Measurements from ENCODE around the gene TNS4. TPM values are rescaled to one million over a fixed set of nuclear protein-coding genes. Genes with fewer than 3 reads are reported as not detected.
"Not testable (repeated sequence)": the region's sequence is repeated elsewhere in the genome, so short reads cannot be mapped to it uniquely, and the experiment has no call there.

TNS4 gene
- total and polyA plus RNA-seq, 7 donors = 0.04 to 0.06 TPM; not detected in 5

DNA sequence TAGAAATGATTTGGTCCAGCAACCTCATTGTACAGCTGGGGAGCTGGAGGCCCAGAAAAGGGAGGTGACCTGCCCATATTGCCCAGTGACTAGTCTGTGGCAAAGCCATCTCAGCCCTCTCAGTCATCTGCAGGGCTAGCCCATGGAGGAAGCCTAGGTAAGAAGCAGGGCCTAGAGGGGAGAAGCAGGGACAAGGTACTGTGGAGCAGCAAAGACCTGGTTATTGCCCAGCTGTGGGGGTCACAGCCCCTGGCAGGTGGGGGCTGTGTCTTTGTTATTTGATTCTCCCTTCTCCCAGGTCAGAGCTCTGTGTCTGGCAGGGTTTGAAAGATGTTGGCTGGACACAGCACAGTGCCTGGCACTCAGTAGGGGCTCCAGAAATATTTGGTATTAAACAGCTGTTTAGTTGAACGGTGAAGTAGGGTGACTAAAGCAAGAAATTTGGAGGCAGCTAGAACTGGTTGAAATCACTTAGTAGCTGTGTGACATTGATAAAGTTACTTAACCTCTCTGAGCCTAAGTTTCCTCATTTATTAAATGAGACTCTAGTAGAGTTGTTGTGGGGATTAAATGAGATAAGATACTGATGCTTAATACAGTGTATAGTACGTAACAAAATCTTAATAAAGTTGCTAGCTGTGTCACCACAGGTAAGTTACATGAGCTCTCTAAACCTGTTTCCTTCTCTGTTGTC, 46.5 kb upstream of the TNS4 start:
- Histone ChIP-seq H3K36me3 (ENCODE audit: insufficient read depth in 1 of 2, low read depth in 1 of 2) (no peaks in the 10 kb centered on the region), H3K9me3 (no peaks in the 10 kb centered on the region), H3K4me1 (peaks cover 47% of the 10 kb centered on the region), H3K4me3 (no peak overlapping the region), H3K27me3 (ENCODE audit: insufficient read depth in 3 of 3, low read length in 2 of 3) (no peaks in the 10 kb centered on the region), H3K27ac (peak overlapping the region; percentile 69)
- TF ChIP-seq, protein P1, sequence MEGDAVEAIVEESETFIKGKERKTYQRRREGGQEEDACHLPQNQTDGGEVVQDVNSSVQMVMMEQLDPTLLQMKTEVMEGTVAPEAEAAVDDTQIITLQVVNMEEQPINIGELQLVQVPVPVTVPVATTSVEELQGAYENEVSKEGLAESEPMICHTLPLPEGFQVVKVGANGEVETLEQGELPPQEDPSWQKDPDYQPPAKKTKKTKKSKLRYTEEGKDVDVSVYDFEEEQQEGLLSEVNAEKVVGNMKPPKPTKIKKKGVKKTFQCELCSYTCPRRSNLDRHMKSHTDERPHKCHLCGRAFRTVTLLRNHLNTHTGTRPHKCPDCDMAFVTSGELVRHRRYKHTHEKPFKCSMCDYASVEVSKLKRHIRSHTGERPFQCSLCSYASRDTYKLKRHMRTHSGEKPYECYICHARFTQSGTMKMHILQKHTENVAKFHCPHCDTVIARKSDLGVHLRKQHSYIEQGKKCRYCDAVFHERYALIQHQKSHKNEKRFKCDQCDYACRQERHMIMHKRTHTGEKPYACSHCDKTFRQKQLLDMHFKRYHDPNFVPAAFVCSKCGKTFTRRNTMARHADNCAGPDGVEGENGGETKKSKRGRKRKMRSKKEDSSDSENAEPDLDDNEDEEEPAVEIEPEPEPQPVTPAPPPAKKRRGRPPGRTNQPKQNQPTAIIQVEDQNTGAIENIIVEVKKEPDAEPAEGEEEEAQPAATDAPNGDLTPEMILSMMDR (IDR thresholded peaks at IDR 0.05) = no peak
- whole genome bisulfite sequencing, 3 donors = 66 to 75% (median 70%) methylated on average over 2 of the region's 2 CpGs
- ATAC-seq (no peak), DNase-seq (no peak)
- intact Hi-C loops (cut with DNase I) = no loop called here

DNA sequence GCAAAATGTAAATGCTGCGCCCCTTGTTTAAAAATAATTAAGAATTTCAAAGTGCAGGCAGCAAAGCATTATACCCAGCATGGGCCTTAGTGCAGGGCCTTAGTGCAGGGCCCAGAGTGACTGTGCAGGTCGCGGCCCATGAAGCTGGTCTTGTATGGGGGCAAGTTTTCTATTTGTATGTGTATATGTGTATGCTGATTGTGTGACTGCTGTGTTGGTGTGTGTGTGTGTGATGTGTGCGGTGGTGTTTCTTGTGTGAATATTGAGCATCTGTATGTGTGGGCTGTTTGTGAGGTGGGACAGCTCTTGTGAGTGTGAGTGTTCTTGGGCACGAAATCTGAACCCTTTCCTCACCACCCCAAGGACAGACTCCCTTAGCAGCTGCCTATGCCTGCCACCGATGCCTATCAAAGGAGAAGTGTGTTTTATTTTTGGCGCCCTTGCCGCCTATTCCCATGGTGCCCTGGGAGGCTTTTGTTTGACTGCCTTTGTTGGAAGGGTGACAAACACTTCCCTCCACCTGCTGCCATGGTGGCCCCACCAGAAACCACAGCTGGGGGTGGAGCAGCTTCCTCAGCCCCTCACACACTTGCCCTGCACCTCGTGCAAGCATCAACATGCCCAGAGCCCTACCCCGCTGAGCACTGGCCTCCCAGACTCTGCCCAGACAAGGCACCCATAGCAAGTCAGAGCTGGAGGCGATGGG, 45.8 kb upstream of the TNS4 start:
- no peak overlapping the region for H3K27ac ChIP-seq
- no peak for ATAC-seq
- WGBS, 3 donors = 58 to 64% (median 59%) methylated on average over 11 of the region's 11 CpGs

DNA sequence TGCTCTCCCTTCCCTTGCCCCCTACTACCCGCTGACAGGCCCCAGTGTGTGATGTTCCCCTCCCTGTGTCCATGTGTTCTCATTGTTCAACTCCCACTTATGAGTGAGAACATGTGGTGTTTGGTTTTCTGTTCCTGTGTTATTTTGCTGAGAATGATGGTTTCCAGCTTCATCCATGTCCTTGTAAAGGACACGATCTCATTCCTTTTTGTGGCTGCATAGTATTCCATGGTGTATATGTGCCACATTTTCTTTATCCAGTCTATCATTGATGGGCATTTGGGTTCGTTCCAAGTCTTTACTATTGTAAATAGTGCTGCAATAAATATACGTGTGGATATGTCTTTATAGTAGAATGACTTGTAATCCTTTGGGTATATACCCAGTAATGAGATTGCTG, 45.1 kb upstream of the TNS4 start:
- ATAC-seq; H3K9me3 ChIP-seq; H3K27me3 ChIP-seq (ENCODE audit: insufficient read depth in 3 of 3, low read length in 2 of 3); H3K36me3 ChIP-seq (ENCODE audit: insufficient read depth in 1 of 2, low read depth in 1 of 2); H3K27ac ChIP-seq; intact Hi-C loops (cut with DNase I); H3K4me3 ChIP-seq; DNase-seq: not testable (repeated sequence)
- H3K4me1 ChIP-seq = peaks cover 40% of the 10 kb centered on the region
- WGBS, 3 donors = 94 to 99% (median 97%) methylated on average over 4 of the region's 4 CpGs

More for the DNA sequence above, 45.8 kb upstream of the TNS4 start:
- Histone ChIP-seq H3K36me3 (ENCODE audit: insufficient read depth in 1 of 2, low read depth in 1 of 2) (no peaks in the 10 kb centered on the region), H3K4me1 (peaks cover 43% of the 10 kb centered on the region), H3K27me3 (ENCODE audit: insufficient read depth in 3 of 3, low read length in 2 of 3) (no peaks in the 10 kb centered on the region), H3K4me3 (no peak overlapping the region), H3K9me3 (no peaks in the 10 kb centered on the region)
- intact Hi-C loops (cut with DNase I) = no loop called here
- peak in 1 of 2 donors; percentile 44 for DNase-seq
- TF ChIP-seq, protein P1 (IDR thresholded peaks at IDR 0.05) = no peak

DNA sequence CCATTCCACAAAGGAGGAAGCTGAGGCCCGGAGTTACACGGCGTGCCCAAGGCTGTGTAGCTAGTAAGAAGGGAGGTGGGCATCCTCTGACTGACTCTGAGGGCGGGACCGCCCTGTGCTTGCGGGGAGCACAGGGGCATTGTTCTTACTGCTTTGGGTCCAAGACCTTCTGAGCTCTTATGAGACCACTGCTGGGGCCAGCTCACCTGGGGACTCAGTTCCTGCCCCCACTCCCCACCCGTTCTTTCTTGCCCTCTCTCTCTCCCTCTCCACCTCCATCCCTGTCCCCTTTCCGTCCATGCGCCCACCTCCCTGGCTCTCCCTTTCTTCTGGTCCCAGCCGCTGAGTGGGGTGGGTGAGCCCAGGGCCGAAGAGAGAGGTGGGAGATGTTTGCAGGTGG, 44.2 kb upstream of the TNS4 start:
- WGBS, 3 donors = 95 to 96% (median 95%) methylated on average over 11 of the region's 11 CpGs

More for the DNA sequence above, 44.2 kb upstream of the TNS4 start:
- H3K36me3 ChIP-seq (ENCODE audit: insufficient read depth in 1 of 2, low read depth in 1 of 2) = no peaks in the 10 kb centered on the region
- intact Hi-C loops (cut with DNase I) = no loop called here
- peaks cover 34% of the 10 kb centered on the region for H3K4me1 ChIP-seq
- no peak overlapping the region for H3K27ac ChIP-seq
- peak in 1 of 2 donors; percentile 35 for DNase-seq
- TF ChIP-seq, protein P1 (IDR thresholded peaks at IDR 0.05) = no peak
- no peaks in the 10 kb centered on the region for H3K27me3 ChIP-seq (ENCODE audit: insufficient read depth in 3 of 3, low read length in 2 of 3)
- H3K9me3 ChIP-seq = no peaks in the 10 kb centered on the region
- no peak for ATAC-seq
- H3K4me3 ChIP-seq = no peak overlapping the region
